K562 (cell line): Measurements from ENCODE around the gene CD164. TPM values are rescaled to one million over a fixed set of nuclear protein-coding genes. Genes with fewer than 3 reads are reported as not detected.

Experiments used
- CBFA2T2 ChIP-seq: fragments of 450-650 bp; conservative IDR thresholded peaks from 2 replicates; pipeline ENCODE4 v1.6.1; 2017; ENCODE audit warnings: mild to moderate bottlenecking
- CEBPB ChIP-seq: fragments of 450-650 bp; IDR thresholded peaks from 2 replicates; pipeline ENCODE4 v1.6.1; 2016; ENCODE audit warnings: missing genetic modification characterization, missing compliant biosample characterization
- CREB1 ChIP-seq, 2 experiments: sonication (generic) in 1 of 2; formaldehyde crosslinking in 1 of 2; IDR thresholded peaks; 2 replicates each; pipeline versions ENCODE4 v1.6.1 to v1.8.0; 2012 to 2022; ENCODE audit warnings: inconsistent platforms in 1 of 2, mild to moderate bottlenecking in 1 of 2, missing genetic modification reagents in 1 of 2, moderate library complexity in 1 of 2
- DNMT1 ChIP-seq: fragments of 450-650 bp; IDR thresholded peaks from 2 replicates; pipeline ENCODE4 v1.6.1; 2016; ENCODE audit warnings: antibody characterized with exemption, mild to moderate bottlenecking
- E2F1 ChIP-seq: sonication (generic); formaldehyde crosslinking; IDR thresholded peaks from 2 replicates; pipeline ENCODE4 v1.8.1; 2023; ENCODE audit warnings: mild to moderate bottlenecking, missing genetic modification reagents, moderate library complexity
- ETV5 ChIP-seq: sonication (generic); formaldehyde crosslinking; IDR thresholded peaks from 2 replicates; pipeline ENCODE4 v1.4.0; 2020; ENCODE audit warnings: low read depth, mild to moderate bottlenecking, missing genetic modification reagents
- FOSL1 ChIP-seq: fragments of 200-800 bp; sonication (Bioruptor generic); conservative IDR thresholded peaks from 2 replicates; pipeline ENCODE4 v1.6.1; 2016; ENCODE audit warnings: missing genetic modification characterization, missing compliant biosample characterization
- FOXM1 ChIP-seq, 2 experiments: fragments of 450-650 bp in 1 of 2; sonication (generic) in 1 of 2; formaldehyde crosslinking in 1 of 2; IDR thresholded peaks; 2 replicates each; pipeline versions ENCODE4 v1.6.1 to v1.9.0; 2017 to 2022; ENCODE audit warnings: low read depth in 2 of 2, mild to moderate bottlenecking in 2 of 2, missing genetic modification reagents in 1 of 2, moderate library complexity in 1 of 2
- GATAD2B ChIP-seq: fragments of 450-650 bp; IDR thresholded peaks from 2 replicates; pipeline ENCODE4 v1.6.1; 2017; ENCODE audit warnings: mild to moderate bottlenecking, borderline replicate concordance
- JUND ChIP-seq, 2 experiments: IDR thresholded peaks; 2 replicates in 1 of 2; 3 replicates in 1 of 2; pipeline ENCODE4 v1.6.1; 2011; ENCODE audit warnings: borderline replicate concordance in 2 of 2, low read depth in 2 of 2, low read length in 2 of 2, improper control_type of control experiment in 1 of 2, missing biosample characterization in 1 of 2, missing genetic modification characterization in 1 of 2, missing genetic modification reagents in 1 of 2
- KDM1A ChIP-seq, 2 experiments: fragments of 450-650 bp; IDR thresholded peaks; 2 replicates each; pipeline ENCODE4 v1.6.1; 2016; ENCODE audit warnings: mild to moderate bottlenecking in 2 of 2
- KLF16 ChIP-seq: IDR thresholded peaks from 2 replicates; pipeline ENCODE4 v1.6.1; 2016; ENCODE audit warnings: antibody characterized with exemption
- PPARD ChIP-seq: fragments of 250-450 bp; sonication (Bioruptor Pico); IDR thresholded peaks from 2 replicates; pipeline ENCODE4 v1.8.0; 2022; ENCODE audit warnings: inconsistent platforms, mild to moderate bottlenecking, moderate library complexity
- SMARCC2 ChIP-seq: fragments of 450-650 bp; IDR thresholded peaks from 2 replicates; pipeline ENCODE4 v1.6.1; 2017; ENCODE audit warnings: antibody characterized with exemption, moderate library complexity, mild to moderate bottlenecking, low read depth
- SMARCE1 ChIP-seq: fragments of 450-650 bp; IDR thresholded peaks from 2 replicates; pipeline ENCODE4 v1.7.1; 2016; ENCODE audit warnings: mild to moderate bottlenecking
- SMC3 ChIP-seq: conservative IDR thresholded peaks from 2 replicates; pipeline ENCODE4 v1.6.1; 2011; ENCODE audit warnings: low read depth, low read length, improper control_type of control experiment; ENCODE audit not compliant: insufficient read depth
- TGIF2 ChIP-seq: sonication (generic); formaldehyde crosslinking; IDR thresholded peaks from 2 replicates; pipeline ENCODE4 v1.8.1; 2022; ENCODE audit warnings: mild to moderate bottlenecking, missing genetic modification reagents, moderate library complexity
- ZBTB34 ChIP-seq: fragments of 250-450 bp; sonication (Bioruptor Pico); IDR thresholded peaks from 2 replicates; pipeline ENCODE4 v1.8.0; 2021; ENCODE audit warnings: mild to moderate bottlenecking, moderate library complexity
- ZNF280B ChIP-seq: fragments of 250-450 bp; sonication (Bioruptor Pico); IDR thresholded peaks from 2 replicates; pipeline ENCODE4 v1.5.1; 2021; ENCODE audit warnings: mild to moderate bottlenecking
- ZNF512 ChIP-seq: IDR thresholded peaks from 2 replicates; pipeline ENCODE4 v1.6.1; 2016; ENCODE audit warnings: missing genetic modification characterization, missing compliant biosample characterization
- ZNF75A ChIP-seq: fragments of 450-650 bp; formaldehyde crosslinking; IDR thresholded peaks from 2 replicates; pipeline ENCODE4 v1.4.0; 2020; ENCODE audit warnings: mild to moderate bottlenecking
- polyA plus RNA-seq, 8 experiments: library from polyadenylated mRNA; depleted of rRNA in 4 of 8; stranded (reverse) in 5 of 8; unstranded in 3 of 8; fragments of >200 nt; fragmentation: Nextera tagmentation in 2 of 8; fragmentation: Illumina TruSeq in 1 of 8; extraction: Ambion mirVana in 2 of 8; extraction: Trizol in 1 of 8; gene quantifications; 2 replicates each; pipeline versions ENCODE4 v1.2.1 to v1.2.3, GENCODE V29; 2011 to 2014; ENCODE audit warnings: inconsistent platforms in 1 of 8, missing spikeins in 1 of 8
- total RNA-seq, 7 experiments: library from RNA; depleted of rRNA in 6 of 7; stranded (reverse); fragments of >200 nt in 6 of 7; fragmentation: Illumina TruSeq in 2 of 7; extraction: Trizol in 2 of 7; gene quantifications; 2 replicates each; pipeline versions ENCODE4 v1.2.1 to v1.2.3, GENCODE V29; 2011 to 2021; ENCODE audit warnings: low replicate concordance in 1 of 7

CD164 gene
- total and polyA plus RNA-seq, 9 of the 15 experiments (the other 6 are each of a cell fraction or from before 2014, with no cell fraction given) = 79.5 to 317 (median 165) TPM

GRCh38 chr6:109339906-109340678 is 42.2 kb downstream of the CD164 start (continued):
- TF ChIP-seq JUND (IDR thresholded peaks at IDR 0.05; ENCODE audit: borderline replicate concordance, low read depth, low read length) (peak; percentile 37; the same call in 1 of the 2 replicates), JUND (tag; IDR thresholded peaks at IDR 0.05; ENCODE audit: borderline replicate concordance, low read depth, low read length) (peak; percentile 19; the same call in 1 of the 3 replicates), ETV5 (0 out of 2 replicates have a peak, but pooled peaks have one; percentile 31), DNMT1 (no peak), GATAD2B (peak; percentile 46; the same call in 1 of the 2 replicates), SMARCC2 (no peak; the same call in 1 of the 2 replicates), SMC3 (no peak), ZBTB34 (CRISPR knock-in tag) (no peak), CEBPB (tag) (peak; percentile 60), KDM1A (IDR thresholded peaks at IDR 0.05) (peak; percentile 48 to 63; a peak in 3 of 4 replicates), KLF16 (peak; percentile 39; the same call in 1 of the 2 replicates), ZNF280B (CRISPR knock-in tag) (no peak), ZNF75A (CRISPR knock-in tag) (no peak), SMARCE1 (peak; percentile 57; the same call in 1 of the 2 replicates), FOXM1 (IDR thresholded peaks at IDR 0.05; ENCODE audit: low read depth) (peak; percentile 34; the same call in 1 of the 2 replicates), FOXM1 (CRISPR knock-in tag; IDR thresholded peaks at IDR 0.05; ENCODE audit: low read depth) (no peak), TGIF2 (CRISPR knock-in tag) (no peak), ZNF512 (tag) (no peak), CBFA2T2 (peak; percentile 67), E2F1 (CRISPR knock-in tag) (no peak), FOSL1 (tag) (peak; percentile 79), CREB1 (IDR thresholded peaks at IDR 0.05) (peak; percentile 35; the same call in 1 of the 2 replicates), CREB1 (CRISPR knock-in tag; IDR thresholded peaks at IDR 0.05) (no peak), PPARD (CRISPR knock-in tag) (no peak)
